Keratinocyte (primary cell): Measurements from ENCODE around the gene EPS8L2.

Experiments
- CTCF ChIP-seq, 3 experiments: IDR thresholded peaks in 1 of 3; conservative IDR thresholded peaks in 1 of 3; optimal IDR thresholded peaks in 1 of 3; 2 replicates in 2 of 3; 3 replicates in 1 of 3; pipeline versions ENCODE3 to v1.5.1; 2011; ENCODE audit warnings: low read length in 3 of 3, mild to moderate bottlenecking in 3 of 3, moderate library complexity in 2 of 3, control low read depth in 1 of 3, inconsistent platforms in 1 of 3; ENCODE audit not compliant: insufficient read depth in 2 of 3; ENCODE audit errors: extremely low read depth in 1 of 3
- EZH2 ChIP-seq: IDR thresholded peaks from one replicate; pipeline ENCODE4 v1.6.1; 2012; ENCODE audit warnings: inconsistent platforms, mild to moderate bottlenecking, low read length, moderate library complexity

DNA sequence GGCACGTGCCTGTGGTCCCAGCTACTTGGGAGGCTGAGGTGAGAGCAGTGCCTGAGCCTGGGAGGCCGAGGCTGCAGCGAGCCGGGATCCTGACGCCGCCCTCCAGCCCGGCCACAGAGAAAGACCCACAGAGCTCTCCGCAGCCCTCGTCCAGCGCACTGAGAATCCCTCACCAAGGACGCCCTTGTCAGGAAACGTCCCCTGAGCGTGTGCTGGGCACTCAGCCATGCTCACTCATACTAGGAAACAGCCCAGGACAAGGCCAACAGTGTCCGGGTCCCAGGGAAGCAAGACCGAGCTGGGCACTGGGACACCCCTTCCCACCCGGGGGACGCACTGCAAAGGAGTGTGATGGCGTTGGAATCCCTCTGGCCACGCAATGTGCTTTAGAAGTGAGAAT is 25.6 kb upstream of the EPS8L2 start:
- TF ChIP-seq CTCF (optimal IDR thresholded peaks at IDR 0.05 in 1 of 3, IDR thresholded peaks at IDR 0.05 in 1 of 3, conservative IDR thresholded peaks at IDR 0.05 in 1 of 3; ENCODE audit: extremely low read depth in 1 of 3, insufficient read depth in 2 of 3, low read length in 3 of 3) (no peak), EZH2 (no peak)
